GM21526 (cell line): ENCODE data around the gene BCL7B.
"Not testable (repeated sequence)": the region's sequence is repeated elsewhere in the genome, so short reads cannot be mapped to it uniquely, and the experiment has no call there.

ENCODE experiments used
- ATAC-seq: cut with Tn5 transposase; IDR thresholded peaks from one replicate; pipeline ENCODE4 v1.9.1; 2021; ENCODE audit warnings: moderate library complexity; ENCODE audit not compliant: unreplicated experiment, low FRiP score

BCL7B gene

DNA sequence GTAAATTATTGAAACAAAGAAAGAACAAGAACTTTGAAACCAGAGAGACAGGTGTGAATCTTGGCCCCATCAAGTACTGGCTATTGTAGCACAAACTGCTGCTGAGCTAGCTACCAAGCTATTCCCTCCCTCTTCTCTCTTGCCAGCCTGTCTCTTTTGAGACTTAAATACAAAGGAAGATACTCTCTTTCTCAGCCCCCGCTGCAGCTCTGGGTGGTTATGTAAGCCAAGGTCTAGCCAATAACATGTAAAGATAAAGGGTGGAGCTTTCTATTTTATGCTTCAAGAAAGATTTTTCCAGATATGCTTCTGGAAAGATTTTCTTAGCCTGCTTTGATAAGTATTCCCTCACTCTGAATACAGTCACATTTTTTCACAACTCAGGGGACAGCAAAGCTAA, 52.6 kb downstream of the BCL7B start:
- no peak for ATAC-seq

- ATAC-seq = no peak
These were observed 53.5 kb downstream of the BCL7B start for GRCh38 chr7:73504017-73504416.

- no peak for ATAC-seq
These were observed 54.3 kb downstream of the BCL7B start for GRCh38 chr7:73503229-73503628.

- ATAC-seq = no peak
These were observed 60.9 kb downstream of the BCL7B start for GRCh38 chr7:73496626-73497025.

GRCh38 chr7:73495507-73495906, 62.0 kb downstream of the BCL7B start:
- not testable (repeated sequence) for ATAC-seq

GRCh38 chr7:73489976-73490375, 67.5 kb downstream of the BCL7B start:
- ATAC-seq = no peak

- no peak for ATAC-seq
These were observed 70.0 kb downstream of the BCL7B start for GRCh38 chr7:73487486-73487885.
